Loucy (cell line): ENCODE measurements around the gene ZNF274.

Source experiments
- H2AFZ ChIP-seq: fragments of 200-600 bp; sonication (generic); 2 replicates; pipeline ENCODE4 v1.6.0; 2016; ENCODE audit warnings: antibody characterized with exemption, mild to moderate bottlenecking, low read length, moderate library complexity
- H3F3A ChIP-seq: fragments of 200-600 bp; 2 replicates; pipeline ENCODE4 v1.6.0; 2016; ENCODE audit warnings: antibody characterized with exemption, low read depth, mild to moderate bottlenecking
- H3K27me3 ChIP-seq: fragments of 200-600 bp; sonication (generic); 2 replicates; pipeline ENCODE4 v1.6.1; 2014; ENCODE audit warnings: low read length, mild to moderate bottlenecking; ENCODE audit not compliant: insufficient read depth, poor library complexity, severe bottlenecking
- H3K36me3 ChIP-seq: fragments of 200-600 bp; sonication (generic); 2 replicates; pipeline ENCODE4 v1.6.1; 2016; ENCODE audit warnings: low read length; ENCODE audit not compliant: insufficient read depth
- H3K4me1 ChIP-seq: fragments of 200-600 bp; sonication (generic); 2 replicates; pipeline ENCODE4 v1.5.1; 2014; ENCODE audit warnings: low read length, mild to moderate bottlenecking; ENCODE audit not compliant: insufficient read depth, poor library complexity, severe bottlenecking
- H3K4me2 ChIP-seq: fragments of 200-600 bp; sonication (generic); 2 replicates; pipeline ENCODE4 v1.6.0; 2014; ENCODE audit warnings: antibody characterized with exemption, low read length, low read depth, mild to moderate bottlenecking; ENCODE audit not compliant: poor library complexity, severe bottlenecking
- H3K4me3 ChIP-seq: fragments of 200-600 bp; sonication (generic); 2 replicates; pipeline ENCODE4 v1.5.1; 2014; ENCODE audit warnings: low read length, mild to moderate bottlenecking, mixed read lengths; ENCODE audit not compliant: poor library complexity, severe bottlenecking
- H3K79me2 ChIP-seq: fragments of 200-600 bp; sonication (generic); 2 replicates; pipeline ENCODE4 v1.6.1; 2014; ENCODE audit warnings: low read length; ENCODE audit not compliant: insufficient read depth
- H3K9ac ChIP-seq: fragments of 200-600 bp; sonication (generic); 2 replicates; pipeline ENCODE4 v1.6.0; 2014; ENCODE audit warnings: mild to moderate bottlenecking, low read depth, low read length, moderate library complexity; ENCODE audit not compliant: poor library complexity, severe bottlenecking
- H3K9me2 ChIP-seq: fragments of 200-600 bp; sonication (generic); replicated peaks from 2 replicates; pipeline ENCODE4 v1.6.1; 2016; ENCODE audit warnings: low read depth, low read length, mixed read lengths
- H3K9me3 ChIP-seq: fragments of 200-600 bp; sonication (generic); 2 replicates; pipeline ENCODE4 v1.6.1; 2014; ENCODE audit warnings: mild to moderate bottlenecking, antibody characterized with exemption, low read length, low read depth; ENCODE audit not compliant: insufficient read depth
- H4K20me1 ChIP-seq: fragments of 200-600 bp; sonication (generic); 2 replicates; pipeline ENCODE4 v1.6.0; 2014; ENCODE audit warnings: antibody characterized with exemption, low read length, mild to moderate bottlenecking; ENCODE audit not compliant: insufficient read depth, poor library complexity, severe bottlenecking
- CTCF ChIP-seq: fragments of 200-600 bp; sonication (generic); conservative IDR thresholded peaks from 2 replicates; pipeline ENCODE4 v1.5.1; 2014; ENCODE audit warnings: mild to moderate bottlenecking, antibody characterized with exemption, low read length
- EZH2phosphoT487 ChIP-seq: fragments of 200-600 bp; IDR thresholded peaks from 2 replicates; pipeline ENCODE4 v1.6.1; 2018; ENCODE audit warnings: antibody characterized with exemption, mild to moderate bottlenecking, moderate library complexity, borderline replicate concordance

The ZNF274 gene

GRCh38 chr19:58212336-58213074 is 29.6 kb downstream of the ZNF274 start:
- Histone ChIP-seq H3K36me3 (peaks cover 62% of the 10 kb centered on the region; the same call in 1 of the 2 replicates), H3K4me1 (no peaks in the 10 kb centered on the region), H3K9ac (no peak overlapping the region), H3K4me3 (no peak overlapping the region), H3K79me2 (no peaks in the 10 kb centered on the region), H4K20me1 (no peaks in the 10 kb centered on the region), H3K9me3 (peaks cover 31% of the 10 kb centered on the region), H3K27me3 (no peaks in the 10 kb centered on the region), H3K9me2 (no peaks in the 10 kb centered on the region), H3K4me2 (no peak overlapping the region), H3F3A (no peaks in the 10 kb centered on the region), H2AFZ (no peak overlapping the region)
- no peak for TF ChIP-seq CTCF
- no peak for TF ChIP-seq EZH2phosphoT487

- Histone ChIP-seq H3K4me1 (no peaks in the 10 kb centered on the region), H3F3A (no peaks in the 10 kb centered on the region), H3K36me3 (peaks cover 57% of the 10 kb centered on the region; the same call in 1 of the 2 replicates), H3K4me2 (no peak overlapping the region), H3K9ac (no peak overlapping the region), H3K9me2 (no peaks in the 10 kb centered on the region), H3K4me3 (no peak overlapping the region), H3K79me2 (no peaks in the 10 kb centered on the region), H3K27me3 (no peaks in the 10 kb centered on the region), H3K9me3 (peaks cover 26% of the 10 kb centered on the region), H2AFZ (no peak overlapping the region), H4K20me1 (no peaks in the 10 kb centered on the region)
- TF ChIP-seq EZH2phosphoT487, result no peak
- TF ChIP-seq CTCF, result no peak
These were observed 30.2 kb downstream of the ZNF274 start for GRCh38 chr19:58213075-58213369.

GRCh38 chr19:58217069-58217481 is 34.2 kb downstream of the ZNF274 start:
- no peak overlapping the region for H3K9ac ChIP-seq
- no peaks in the 10 kb centered on the region for H3K27me3 ChIP-seq
- peaks cover 19% of the 10 kb centered on the region; the same call in 1 of the 2 replicates for H3K36me3 ChIP-seq
- no peak overlapping the region for H2AFZ ChIP-seq
- H3K4me3 ChIP-seq, result no peak overlapping the region
- H3K4me1 ChIP-seq, result peaks cover 4% of the 10 kb centered on the region
- H3K4me2 ChIP-seq, result no peak overlapping the region
- no peak for TF ChIP-seq CTCF
- no peak for TF ChIP-seq EZH2phosphoT487
- H3K79me2 ChIP-seq, result no peaks in the 10 kb centered on the region
- no peaks in the 10 kb centered on the region for H4K20me1 ChIP-seq
- peaks cover 8% of the 10 kb centered on the region for H3K9me3 ChIP-seq
- no peaks in the 10 kb centered on the region for H3F3A ChIP-seq
- no peaks in the 10 kb centered on the region for H3K9me2 ChIP-seq
